HG03039 (cell line): Measurements from ENCODE around the gene AZU1.
"Not testable (repeated sequence)": the region's sequence is repeated elsewhere in the genome, so short reads cannot be mapped to it uniquely, and the experiment has no call there.

Source experiments
- ATAC-seq: cut with Tn5 transposase; IDR thresholded peaks from one replicate; pipeline ENCODE4 v1.9.1; 2021; ENCODE audit warnings: mild to moderate bottlenecking, moderate library complexity; ENCODE audit not compliant: unreplicated experiment

Gene AZU1

DNA sequence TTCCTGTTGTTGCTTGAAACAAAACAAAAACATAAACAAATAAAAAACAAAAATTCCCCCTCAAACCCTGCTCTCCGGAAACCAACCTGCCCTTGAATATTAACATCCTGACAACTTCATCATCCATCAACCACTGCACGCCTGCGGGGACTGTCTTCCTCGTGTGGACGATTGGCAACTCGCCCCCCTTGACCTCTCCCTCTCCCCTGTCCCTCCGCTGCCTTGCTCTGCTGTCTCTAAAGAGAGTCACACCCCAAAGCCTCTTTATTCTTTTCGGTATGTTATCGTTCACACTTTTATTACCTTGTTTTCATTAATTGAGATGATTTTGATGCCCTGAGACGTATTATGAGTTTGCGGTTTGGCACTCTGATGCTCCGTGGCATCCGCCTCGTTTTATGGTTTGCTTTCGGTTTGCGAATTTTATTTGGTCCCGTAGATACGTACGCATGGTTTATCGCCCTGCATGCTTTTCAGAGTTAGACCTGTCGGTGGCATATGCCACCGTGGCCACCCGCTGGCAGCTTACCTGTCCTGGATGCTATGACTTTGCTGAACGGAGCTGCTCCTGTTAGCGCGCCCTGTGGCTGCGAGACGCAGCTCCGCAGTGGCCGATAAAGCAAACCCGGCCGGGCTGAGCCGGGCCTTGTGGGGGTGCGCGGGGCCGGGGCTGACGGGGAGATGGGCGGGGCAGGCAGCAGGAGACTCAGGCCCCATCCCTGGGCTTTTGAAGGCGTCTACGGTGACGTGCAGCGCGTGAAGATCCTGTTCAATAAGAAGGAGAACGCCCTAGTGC, 19.8 kb upstream of the AZU1 start:
- ATAC-seq, result no peak

DNA sequence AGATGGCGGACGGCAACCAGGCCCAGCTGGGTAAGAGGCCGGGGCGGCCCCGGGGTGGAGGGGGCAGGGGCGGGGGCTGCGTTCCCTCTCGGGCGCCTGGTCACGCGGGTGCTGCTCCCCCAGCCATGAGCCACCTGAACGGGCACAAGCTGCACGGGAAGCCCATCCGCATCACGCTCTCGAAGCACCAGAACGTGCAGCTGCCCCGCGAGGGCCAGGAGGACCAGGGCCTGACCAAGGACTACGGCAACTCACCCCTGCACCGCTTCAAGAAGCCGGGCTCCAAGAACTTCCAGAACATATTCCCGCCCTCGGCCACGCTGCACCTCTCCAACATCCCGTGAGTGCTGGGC, 19.2 kb upstream of the AZU1 start:
- ATAC-seq, result no peak

DNA sequence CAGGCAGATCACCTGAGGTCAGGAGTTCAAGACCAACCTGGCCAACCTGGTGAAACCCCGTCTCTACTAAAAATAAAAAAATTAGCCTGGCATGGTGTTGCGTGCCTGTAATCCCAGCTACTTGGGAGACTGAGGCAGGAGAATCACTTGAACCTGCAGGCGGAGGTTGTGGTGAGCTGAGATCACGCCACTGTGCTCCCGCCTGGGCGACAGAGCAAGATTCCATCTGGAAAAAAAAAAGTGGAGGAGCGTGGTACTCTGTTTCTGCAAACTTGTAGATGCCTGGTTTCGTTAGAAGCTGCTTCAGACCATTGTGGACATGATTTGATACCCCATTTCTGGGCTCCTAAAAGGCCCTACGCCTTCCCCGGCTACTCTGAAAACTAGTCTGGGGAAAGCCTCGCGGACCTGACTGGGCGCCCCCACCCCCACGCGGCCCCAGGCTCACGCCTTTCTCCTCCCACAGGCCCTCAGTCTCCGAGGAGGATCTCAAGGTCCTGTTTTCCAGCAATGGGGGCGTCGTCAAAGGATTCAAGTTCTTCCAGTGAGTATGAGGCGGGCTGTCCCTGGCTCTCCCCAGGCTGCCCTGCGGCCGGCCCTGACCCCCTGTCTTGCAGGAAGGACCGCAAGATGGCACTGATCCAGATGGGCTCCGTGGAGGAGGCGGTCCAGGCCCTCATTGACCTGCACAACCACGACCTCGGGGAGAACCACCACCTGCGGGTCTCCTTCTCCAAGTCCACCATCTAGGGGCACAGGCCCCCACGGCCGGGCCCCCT, 17.4 kb upstream of the AZU1 start:
- no peak for ATAC-seq

DNA sequence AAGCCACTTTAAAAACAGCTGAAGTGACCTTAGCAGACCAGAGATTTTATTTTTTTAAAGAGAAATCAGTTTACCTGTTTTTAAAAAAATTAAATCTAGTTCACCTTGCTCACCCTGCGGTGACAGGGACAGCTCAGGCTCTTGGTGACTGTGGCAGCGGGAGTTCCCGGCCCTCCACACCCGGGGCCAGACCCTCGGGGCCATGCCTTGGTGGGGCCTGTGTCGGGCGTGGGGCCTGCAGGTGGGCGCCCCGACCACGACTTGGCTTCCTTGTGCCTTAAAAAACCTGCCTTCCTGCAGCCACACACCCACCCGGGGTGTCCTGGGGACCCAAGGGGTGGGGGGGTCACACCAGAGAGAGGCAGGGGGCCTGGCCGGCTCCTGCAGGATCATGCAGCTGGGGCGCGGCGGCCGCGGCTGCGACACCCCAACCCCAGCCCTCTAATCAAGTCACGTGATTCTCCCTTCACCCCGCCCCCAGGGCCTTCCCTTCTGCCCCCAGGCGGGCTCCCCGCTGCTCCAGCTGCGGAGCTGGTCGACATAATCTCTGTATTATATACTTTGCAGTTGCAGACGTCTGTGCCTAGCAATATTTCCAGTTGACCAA, 16.7 kb upstream of the AZU1 start:
- no peak for ATAC-seq

DNA sequence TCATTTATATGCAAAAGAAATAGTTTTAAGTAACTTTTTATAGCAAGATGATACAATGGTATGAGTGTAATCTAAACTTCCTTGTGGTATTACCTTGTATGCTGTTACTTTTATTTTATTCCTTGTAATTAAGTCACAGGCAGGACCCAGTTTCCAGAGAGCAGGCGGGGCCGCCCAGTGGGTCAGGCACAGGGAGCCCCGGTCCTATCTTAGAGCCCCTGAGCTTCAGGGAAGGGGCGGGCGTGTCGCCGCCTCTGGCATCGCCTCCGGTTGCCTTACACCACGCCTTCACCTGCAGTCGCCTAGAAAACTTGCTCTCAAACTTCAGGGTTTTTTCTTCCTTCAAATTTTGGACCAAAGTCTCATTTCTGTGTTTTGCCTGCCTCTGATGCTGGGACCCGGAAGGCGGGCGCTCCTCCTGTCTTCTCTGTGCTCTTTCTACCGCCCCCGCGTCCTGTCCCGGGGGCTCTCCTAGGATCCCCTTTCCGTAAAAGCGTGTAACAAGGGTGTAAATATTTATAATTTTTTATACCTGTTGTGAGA, 16.1 kb upstream of the AZU1 start:
- ATAC-seq, result no peak

DNA sequence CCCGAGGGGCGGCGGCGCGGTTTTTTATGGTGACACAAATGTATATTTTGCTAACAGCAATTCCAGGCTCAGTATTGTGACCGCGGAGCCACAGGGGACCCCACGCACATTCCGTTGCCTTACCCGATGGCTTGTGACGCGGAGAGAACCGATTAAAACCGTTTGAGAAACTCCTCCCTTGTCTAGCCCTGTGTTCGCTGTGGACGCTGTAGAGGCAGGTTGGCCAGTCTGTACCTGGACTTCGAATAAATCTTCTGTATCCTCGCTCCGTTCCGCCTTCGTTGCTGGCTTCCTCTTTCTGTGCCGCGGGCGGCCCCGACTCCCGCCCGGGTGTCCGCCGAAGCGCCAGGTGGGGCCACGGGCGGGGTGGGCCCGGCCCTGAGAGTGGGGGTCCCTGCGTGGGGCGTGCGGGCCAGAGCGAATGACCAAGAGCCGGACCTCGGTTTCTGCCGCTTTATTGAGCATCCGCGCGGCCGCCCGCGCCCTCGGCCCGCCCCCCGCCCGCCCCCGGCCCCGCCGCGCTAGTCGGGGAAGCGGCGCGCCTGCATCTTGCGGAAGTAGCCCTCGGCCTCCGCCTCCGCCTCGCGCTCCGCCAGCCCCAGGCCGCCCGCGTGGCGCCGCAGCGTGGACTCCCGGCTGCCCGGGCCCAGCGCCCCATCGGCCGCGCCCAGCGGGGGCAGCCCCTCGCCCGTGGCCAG, 15.4 kb upstream of the AZU1 start:
- no peak for ATAC-seq

DNA sequence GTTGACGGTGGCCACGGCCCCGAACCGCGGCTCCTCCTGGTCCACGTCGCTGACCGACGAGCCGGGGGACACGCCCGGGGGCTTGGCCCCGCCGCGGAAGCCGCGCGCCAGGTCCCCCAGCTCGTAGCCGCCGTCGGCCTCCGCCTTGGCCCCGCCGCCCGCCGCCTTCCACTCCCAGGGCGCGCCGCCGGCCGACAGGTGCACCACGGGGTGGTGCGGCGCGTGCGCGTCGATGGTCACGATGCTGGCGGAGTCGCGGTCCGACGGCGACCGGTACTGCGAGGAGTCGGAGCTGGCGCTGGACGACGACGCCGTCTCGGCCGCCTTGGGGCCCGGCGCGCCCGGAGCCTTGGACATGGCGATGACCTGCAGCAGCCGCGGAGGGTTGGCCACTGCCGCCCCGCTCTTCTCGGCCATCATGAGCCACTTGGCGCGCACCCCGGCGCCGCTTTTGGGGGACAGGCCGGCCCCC, 14.9 kb upstream of the AZU1 start:
- ATAC-seq, result no peak

DNA sequence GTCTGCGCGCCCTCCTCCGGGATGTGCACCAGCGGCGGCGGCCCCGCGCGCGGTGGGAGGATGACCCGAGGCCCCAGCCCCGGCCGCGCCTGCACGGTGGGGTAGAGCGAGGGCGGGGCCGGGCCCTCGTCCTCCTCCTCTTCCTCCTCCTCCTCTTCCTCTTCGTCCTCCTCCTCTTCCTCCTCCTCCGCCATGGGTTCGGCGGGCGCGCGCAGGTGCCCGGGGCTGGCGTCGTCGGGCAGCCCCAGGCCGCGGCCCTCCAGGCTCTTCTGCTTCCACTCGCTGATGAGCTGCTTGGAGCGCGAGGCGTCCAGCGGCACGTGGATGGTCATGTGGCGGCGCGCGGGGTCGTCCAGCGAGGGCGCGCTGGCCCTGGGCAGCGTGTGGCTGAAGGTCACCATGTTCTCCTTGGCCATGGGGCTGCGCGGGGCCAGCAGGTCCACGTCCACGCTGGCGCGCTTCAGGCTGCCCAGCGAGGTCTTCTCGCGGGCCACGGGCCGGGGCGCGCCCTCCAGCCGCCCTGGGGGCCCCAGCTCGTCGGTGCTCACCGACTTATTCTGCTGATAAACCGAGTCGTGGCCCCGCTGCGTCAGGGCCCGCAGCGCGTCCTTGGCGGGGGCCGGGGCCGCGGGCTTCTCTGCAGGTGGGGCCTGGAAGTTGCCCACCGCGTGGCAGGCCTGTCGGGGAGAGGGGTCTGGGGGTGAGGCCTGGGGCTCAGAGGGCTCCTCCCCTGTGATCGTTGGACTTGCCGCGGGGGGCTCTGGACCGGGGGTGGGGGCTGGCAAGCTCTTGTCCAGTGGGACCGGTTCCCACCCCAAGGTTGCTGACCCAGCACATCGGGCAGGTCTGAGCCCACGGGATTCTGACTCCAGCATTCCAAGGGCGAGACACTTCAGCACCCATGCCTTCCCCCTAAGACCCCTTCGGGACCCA, 14.2 kb upstream of the AZU1 start:
- no peak for ATAC-seq

DNA sequence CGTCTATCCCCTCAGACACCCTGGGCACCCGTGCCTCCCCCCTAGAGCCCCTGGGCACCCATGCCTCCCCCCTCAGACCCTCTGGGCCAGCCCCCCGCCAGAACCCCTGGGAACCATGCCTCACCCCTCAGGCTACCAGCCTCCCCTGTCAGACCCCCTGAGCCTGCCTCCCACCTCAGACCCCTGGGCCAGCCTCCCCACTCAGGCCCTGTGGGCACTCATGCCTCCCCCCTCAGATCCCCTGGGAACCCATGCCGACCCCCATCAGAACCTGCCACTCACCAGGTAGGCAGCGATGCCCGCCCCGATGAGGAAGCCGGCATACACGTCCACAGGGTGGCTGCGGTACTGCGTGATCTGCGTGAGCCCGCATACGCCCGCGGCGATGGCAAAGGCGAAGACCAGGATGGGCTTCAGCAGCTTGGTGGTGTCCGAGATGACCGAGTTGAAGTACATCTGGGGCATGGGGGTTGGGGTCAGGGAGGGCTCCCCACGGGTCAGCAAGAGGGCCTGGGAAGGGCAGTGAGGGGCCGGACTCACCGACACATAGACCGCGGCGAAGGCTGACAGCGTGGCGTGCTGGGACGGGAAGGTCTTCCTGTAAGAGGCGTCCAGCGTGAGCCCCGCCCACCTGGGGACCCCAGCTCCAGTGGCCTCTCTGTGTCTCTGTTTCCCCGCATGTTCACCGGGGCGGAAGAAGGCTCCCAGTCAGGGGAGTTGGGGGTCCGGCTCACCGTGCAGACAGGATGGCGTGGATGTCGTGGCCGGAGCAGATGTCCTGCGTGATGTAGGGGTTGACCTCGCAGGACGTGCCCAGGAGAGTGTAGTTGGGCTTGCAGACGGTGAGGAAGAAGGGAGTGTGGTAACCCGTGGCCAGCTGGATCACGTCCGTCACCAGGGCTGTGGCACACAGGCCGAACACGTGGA, 13.2 kb upstream of the AZU1 start:
- ATAC-seq, result no peak

DNA sequence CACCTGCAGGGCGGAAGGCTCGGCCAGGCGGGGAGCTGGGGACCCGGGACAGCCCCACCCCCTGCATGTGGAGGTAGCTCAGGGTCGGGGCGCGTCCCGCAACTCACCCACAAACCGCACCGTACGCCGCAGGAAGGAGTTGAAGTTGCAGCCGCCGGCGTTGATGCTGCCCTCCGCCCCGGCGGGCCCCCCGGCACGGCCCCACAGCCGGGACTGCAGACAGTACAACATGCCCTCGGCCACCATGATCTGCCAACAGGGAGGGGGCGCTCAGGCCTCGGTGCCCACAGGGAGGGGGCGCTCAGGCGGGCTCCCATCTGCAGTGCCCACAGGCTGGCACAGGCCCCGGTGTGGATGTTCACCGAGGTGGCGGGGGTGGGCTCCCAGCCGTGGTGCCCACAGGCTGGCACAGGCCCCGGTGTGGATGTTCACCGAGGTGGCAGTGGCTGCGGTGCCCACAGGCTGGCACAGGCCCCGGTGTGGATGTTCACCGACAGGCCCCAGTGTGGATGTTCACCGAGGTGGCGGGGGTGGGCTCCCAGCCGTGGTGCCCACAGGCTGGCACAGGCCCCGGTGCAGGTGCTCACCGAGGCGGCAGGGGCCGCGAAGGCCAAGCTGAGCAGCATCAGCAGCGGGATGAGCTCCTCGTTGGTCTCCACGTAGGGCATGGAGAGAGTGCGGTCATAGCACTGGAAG, 12.4 kb upstream of the AZU1 start:
- no peak for ATAC-seq

DNA sequence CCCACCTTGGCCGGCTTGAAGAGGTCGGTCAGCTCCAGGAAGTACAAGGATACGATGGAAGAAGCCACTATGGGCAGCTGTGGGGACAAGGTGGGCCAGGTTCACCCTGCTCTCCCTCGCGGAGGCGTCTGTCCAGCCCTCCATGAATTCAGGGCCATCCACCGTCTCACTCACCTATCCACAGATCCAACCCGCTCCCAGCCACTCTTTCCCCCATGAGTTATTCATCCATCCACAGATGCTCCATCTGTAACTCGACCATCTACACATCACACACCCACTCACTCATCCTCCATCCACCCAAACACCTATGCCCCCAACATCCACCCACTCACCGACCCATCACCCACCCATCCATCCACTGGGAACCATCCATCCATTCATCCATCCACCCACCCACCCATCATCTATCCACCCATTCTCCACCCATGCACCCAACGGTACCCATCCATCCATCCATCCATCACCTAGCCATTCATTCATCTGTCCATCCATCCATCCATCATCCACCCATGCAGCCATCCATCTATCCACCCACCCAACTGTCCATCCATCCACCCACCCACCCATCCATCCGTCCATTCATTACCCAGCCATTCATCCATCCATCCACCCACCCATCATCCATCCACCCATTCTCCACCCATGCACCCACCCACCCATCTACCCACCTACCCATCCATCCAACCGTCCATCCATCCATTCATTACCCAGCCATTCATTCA, 11.7 kb upstream of the AZU1 start:
- ATAC-seq, result no peak

DNA sequence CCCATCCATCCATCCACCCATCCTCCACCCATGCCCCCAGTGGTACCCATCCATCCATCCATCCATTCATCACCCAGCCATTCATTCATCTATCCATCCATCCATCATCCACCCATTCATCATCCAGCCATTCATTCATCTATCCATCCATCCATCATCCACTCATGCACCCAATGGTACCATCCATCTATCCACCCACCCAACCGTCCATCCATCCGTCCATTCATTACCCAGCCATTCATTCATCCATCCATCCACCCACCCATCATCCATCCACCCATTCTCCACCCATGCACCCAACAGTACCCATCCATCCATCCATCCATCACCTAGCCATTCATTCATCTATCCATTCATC, 11.2 kb upstream of the AZU1 start:
- ATAC-seq, result no peak

DNA sequence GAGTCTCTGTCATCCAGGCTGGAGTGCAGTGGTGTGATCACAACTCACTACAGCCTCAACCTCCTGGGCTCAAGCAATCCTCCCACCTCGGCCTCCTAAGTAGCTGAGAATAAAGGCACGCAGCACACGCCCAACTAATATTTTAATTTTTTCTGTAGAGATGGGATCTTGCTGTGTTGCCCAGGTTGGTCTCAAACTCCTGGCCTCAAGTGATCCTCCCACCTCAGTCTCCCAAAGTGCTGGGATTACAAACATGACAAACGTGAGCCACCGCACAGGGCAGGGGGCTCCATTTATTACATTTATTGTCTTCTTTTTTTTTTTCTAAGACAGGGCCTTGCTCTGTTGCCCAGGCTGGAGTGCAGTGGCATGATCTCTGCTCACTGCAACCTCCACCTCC, 7.4 kb upstream of the AZU1 start:
- not testable (repeated sequence) for ATAC-seq

DNA sequence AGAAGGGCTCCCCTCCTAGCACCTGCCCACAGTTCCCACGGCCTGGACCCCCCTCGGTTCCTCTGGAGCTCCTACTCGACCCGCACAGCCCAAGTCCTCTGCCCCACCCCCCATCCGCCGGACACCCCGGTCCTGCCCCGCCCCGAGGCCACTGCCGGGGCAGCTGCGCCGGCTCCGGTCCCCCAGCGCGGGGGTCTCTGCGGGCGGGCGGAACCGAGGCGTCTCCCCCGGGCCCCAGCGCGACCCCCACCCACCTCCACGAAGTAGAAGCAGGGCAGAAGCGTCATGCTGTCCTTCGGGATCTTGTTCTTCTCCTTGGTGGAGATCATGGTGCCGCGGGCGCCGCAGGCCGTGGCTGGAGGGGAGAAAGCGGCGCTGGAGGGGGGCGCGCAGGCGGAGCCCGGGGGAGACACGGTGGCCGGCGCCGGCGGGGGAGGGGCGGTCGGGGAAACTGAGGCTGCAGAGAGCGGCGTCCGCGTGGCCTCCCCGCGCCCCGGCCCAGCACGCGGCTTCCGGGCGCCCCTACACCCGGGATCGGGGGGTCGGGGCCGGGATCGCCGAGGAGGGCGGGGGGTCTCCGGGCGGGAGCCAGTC, 6.3 kb upstream of the AZU1 start:
- no peak for ATAC-seq

DNA sequence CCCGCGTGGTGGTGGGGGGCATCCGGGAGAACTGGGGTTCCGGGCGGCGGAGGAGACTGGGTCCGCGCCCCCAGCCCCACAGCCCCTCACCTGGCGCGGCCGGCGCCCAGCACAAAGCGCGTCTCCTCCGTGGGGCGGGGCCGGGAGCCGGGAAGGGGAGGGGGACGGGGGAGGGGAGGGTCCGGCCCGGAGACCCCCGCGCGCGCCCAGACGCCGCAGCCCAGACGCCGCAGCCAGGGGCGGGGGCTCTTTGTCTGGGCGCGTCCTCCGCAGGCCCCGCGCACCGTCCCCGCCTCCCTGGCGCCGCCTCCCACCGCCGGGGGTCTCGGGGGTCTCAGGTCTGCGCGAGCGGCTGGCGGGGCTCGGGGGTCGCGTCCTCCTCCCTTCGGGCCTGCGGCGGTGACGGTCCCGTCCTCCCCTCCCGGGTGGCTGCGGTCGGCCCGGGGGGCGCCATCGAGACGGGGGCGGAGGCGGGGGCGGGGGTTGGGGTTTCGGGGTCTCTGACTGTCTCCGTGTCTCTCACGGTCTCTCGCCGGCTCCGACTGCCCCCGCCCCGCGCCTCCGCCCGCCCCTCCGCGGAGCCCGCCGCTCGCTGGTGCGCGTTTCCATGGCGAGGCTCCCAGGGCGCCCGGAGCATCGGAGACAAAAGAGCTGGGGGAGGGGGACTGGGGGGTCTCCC, 5.7 kb upstream of the AZU1 start, which contains the start of gene PLPPR3:
PLPPR3 (minus strand) TSS at position 131 of the 679 bp plus-strand sequence. CDS start 396 bp downstream, outside the sequence.
- no peak for ATAC-seq

DNA sequence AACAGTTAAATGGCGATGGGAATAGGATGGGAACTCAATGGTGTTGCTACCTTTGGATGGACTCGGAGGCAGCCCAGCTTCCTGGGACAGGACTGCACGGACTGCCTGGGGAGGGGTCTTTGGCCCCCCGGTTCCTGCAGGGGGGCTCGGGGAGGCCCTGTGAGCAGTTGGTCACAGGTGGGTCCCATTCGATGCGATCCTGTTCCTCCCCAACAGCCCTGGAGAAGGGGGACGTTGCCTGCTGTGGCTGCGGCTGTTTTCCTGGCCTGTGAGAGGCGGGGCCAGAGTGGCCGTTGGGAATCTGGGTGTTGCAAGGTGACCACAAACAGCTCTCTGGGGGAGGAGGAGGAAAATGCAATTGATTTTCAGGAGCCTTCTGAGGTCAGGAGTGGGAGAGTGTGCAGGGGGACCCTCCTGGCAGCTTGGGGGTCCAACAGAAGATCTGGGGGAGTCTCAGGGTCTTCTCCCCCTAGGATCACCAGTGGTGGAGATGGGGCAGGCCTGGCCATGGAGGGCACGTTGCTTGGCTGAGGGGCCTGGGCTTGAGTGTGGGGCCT, 4.0 kb upstream of the AZU1 start:
- no peak for ATAC-seq
